Activated CD8-positive, alpha-beta memory T cell treated with anti-CD3 and anti-CD28 coated beads, Interleukin-2, amount 50 U/mL, for 24 hours (primary cell): ENCODE data around the gene PLEKHG4B.
"Not testable (repeated sequence)": the region's sequence is repeated elsewhere in the genome, so short reads cannot be mapped to it uniquely, and the experiment has no call there.

Experiments used
- DNase-seq: peaks from one replicate; pipeline ENCODE4 v3.0.0-alpha.2; 2020; ENCODE audit errors: extremely low read depth

The PLEKHG4B gene

GRCh38 chr5:156411-157072 is 64.6 kb downstream of the PLEKHG4B start:
- no peak for DNase-seq

- no peak for DNase-seq
Measured at GRCh38 chr5:157126-157715, 65.3 kb downstream of the PLEKHG4B start.

GRCh38 chr5:157801-158200 is 65.8 kb downstream of the PLEKHG4B start:
- DNase-seq = no peak

GRCh38 chr5:158807-159447 is 67.0 kb downstream of the PLEKHG4B start:
- no peak for DNase-seq

GRCh38 chr5:159448-160172 is 67.6 kb downstream of the PLEKHG4B start:
- DNase-seq = no peak

- no peak for DNase-seq
Measured at GRCh38 chr5:160173-160510, 68.2 kb downstream of the PLEKHG4B start.

- no peak for DNase-seq
Measured at GRCh38 chr5:160921-161802, 69.2 kb downstream of the PLEKHG4B start.

GRCh38 chr5:161803-162110 is 69.8 kb downstream of the PLEKHG4B start:
- no peak for DNase-seq

GRCh38 chr5:162190-162564 is 70.2 kb downstream of the PLEKHG4B start:
- no peak for DNase-seq

- DNase-seq = no peak
Measured at GRCh38 chr5:162565-163337, 70.8 kb downstream of the PLEKHG4B start.

GRCh38 chr5:163338-163620 is 71.3 kb downstream of the PLEKHG4B start:
- DNase-seq = no peak

- DNase-seq = no peak
Measured at GRCh38 chr5:163841-164240, 71.9 kb downstream of the PLEKHG4B start.

- DNase-seq = no peak
Measured at GRCh38 chr5:164244-164643, 72.3 kb downstream of the PLEKHG4B start.

GRCh38 chr5:164783-165182 is 72.8 kb downstream of the PLEKHG4B start:
- not testable (repeated sequence) for DNase-seq

- DNase-seq = no peak
Measured at GRCh38 chr5:166441-167372, 74.7 kb downstream of the PLEKHG4B start.

- no peak for DNase-seq
Measured at GRCh38 chr5:167511-167910, 75.5 kb downstream of the PLEKHG4B start.

- no peak for DNase-seq
Measured at GRCh38 chr5:167982-168660, 76.2 kb downstream of the PLEKHG4B start.

- no peak for DNase-seq
Measured at GRCh38 chr5:169071-169727, 77.2 kb downstream of the PLEKHG4B start.

- DNase-seq = no peak
Measured at GRCh38 chr5:169728-170094, 77.7 kb downstream of the PLEKHG4B start.
